ENCODE measurements around the gene SCN5A. TPM values are rescaled to one million over a fixed set of nuclear protein-coding genes. Genes with fewer than 3 reads are reported as not detected.

The SCN5A gene
- total RNA-seq, 1 experiment from 2014 or later, result 11.5 TPM

- no peak for TF ChIP-seq TCF7L2 (IDR thresholded peaks at IDR 0.05; ENCODE audit: borderline replicate concordance, extremely low read depth, insufficient read depth, insufficient read length)
- TF ChIP-seq MAX (IDR thresholded peaks at IDR 0.05), result no peak
- TF ChIP-seq CEBPB (IDR thresholded peaks at IDR 0.05; ENCODE audit: low read depth), result no peak
Measured at GRCh38 chr3:38645601-38646000, 3.9 kb downstream of the SCN5A start (continued).

- RAD21 ChIA-PET (ENCODE audit: low non-redundant PET in 1 of 2, low total read pairs in 2 of 2, uncharacterized antibody in 2 of 2, unreplicated experiment in 2 of 2), result no interaction called here
- Histone ChIP-seq H3K9me2 (ENCODE audit: insufficient read depth) (no peaks in the 10 kb centered on the region), H3K27ac (ENCODE audit: low read depth, low read length) (no peak overlapping the region), H2AFZ (ENCODE audit: low read depth, low read length, poor library complexity, severe bottlenecking) (no peak overlapping the region), H3K36me3 (ENCODE audit: control insufficient read depth in 1 of 2, insufficient read depth in 2 of 2, low read length in 2 of 2) (no peaks in the 10 kb centered on the region), H4K20me1 (ENCODE audit: insufficient read depth) (no peaks in the 10 kb centered on the region), H3K9ac (ENCODE audit: low read length) (no peak overlapping the region), H3K27me3 (ENCODE audit: insufficient read depth, low read length) (no peaks in the 10 kb centered on the region), H3K4me2 (ENCODE audit: low read length) (no peak overlapping the region), H3K4me1 (ENCODE audit: control insufficient read depth in 1 of 2, insufficient read depth in 2 of 2, low read length in 2 of 2) (peaks cover 9 to 19% of the 10 kb centered on the region in 2 experiments), H3K9me3 (ENCODE audit: control insufficient read depth in 1 of 2, insufficient read depth in 1 of 2, low read depth in 1 of 2, low read length in 2 of 2) (no peaks in the 10 kb centered on the region), H3K79me2 (ENCODE audit: insufficient read depth, low read length) (no peaks in the 10 kb centered on the region), H3K4me3 (replicated peaks in 1 of 2; ENCODE audit: low read depth in 1 of 2, low read length in 2 of 2) (no peak overlapping the region)
- DNase-seq (ENCODE audit: low read depth, low spot score), result no peak
- CTCF ChIA-PET, result interaction anchor here (1.2 kb wide), 1 partner anchor 643 kb away, joined by 3 read pairs; no protein-coding TSS in a partner anchor
- TF ChIP-seq RAD21 (IDR thresholded peaks at IDR 0.05; ENCODE audit: low read depth), result no peak
- no peak for TF ChIP-seq ELF1 (IDR thresholded peaks at IDR 0.05; ENCODE audit: borderline replicate concordance, low read depth)
- TF ChIP-seq SIN3A (IDR thresholded peaks at IDR 0.05; ENCODE audit: low read depth), result no peak
- BruUV-seq (replicated peaks), result no TSS peak
- no peak for ATAC-seq
- POLR2A ChIA-PET, result no interaction called here
- intact Hi-C loops (cut with micrococcal nuclease), result loop anchor here (5.0 kb wide), 1 partner anchor 357 kb away; no protein-coding TSS in a partner anchor
Measured at GRCh38 chr3:38645076-38645475, 4.4 kb downstream of the SCN5A start.

- H3K36me3 ChIP-seq (ENCODE audit: control insufficient read depth in 1 of 2, insufficient read depth in 2 of 2, low read length in 2 of 2), result no peaks in the 10 kb centered on the region
- no peaks in the 10 kb centered on the region for H3K9me2 ChIP-seq (ENCODE audit: insufficient read depth)
- no peaks in the 10 kb centered on the region for H3K9me3 ChIP-seq (ENCODE audit: control insufficient read depth in 1 of 2, insufficient read depth in 1 of 2, low read depth in 1 of 2, low read length in 2 of 2)
- H4K20me1 ChIP-seq (ENCODE audit: insufficient read depth), result no peaks in the 10 kb centered on the region
- DNase-seq (ENCODE audit: low read depth, low spot score), result no peak
- CTCF ChIA-PET, result interaction anchor here (1.2 kb wide), 1 partner anchor 643 kb away, joined by 3 read pairs; no protein-coding TSS in a partner anchor
- POLR2A ChIA-PET, result no interaction called here
- no peak overlapping the region for H3K4me3 ChIP-seq (replicated peaks in 1 of 2; ENCODE audit: low read depth in 1 of 2, low read length in 2 of 2)
- H3K4me2 ChIP-seq (ENCODE audit: low read length), result no peak overlapping the region
- H3K4me1 ChIP-seq (ENCODE audit: control insufficient read depth in 1 of 2, insufficient read depth in 2 of 2, low read length in 2 of 2), result peaks cover 6 to 14% of the 10 kb centered on the region in 2 experiments; a peak in 3 of 4 replicates
- no peak overlapping the region for H3K9ac ChIP-seq (ENCODE audit: low read length)
- TF ChIP-seq CTCF (IDR thresholded peaks at IDR 0.05 in 2 of 3, conservative IDR thresholded peaks at IDR 0.05 in 1 of 3; ENCODE audit: borderline replicate concordance in 1 of 3, insufficient read depth in 1 of 3, low read depth in 2 of 3, low read length in 2 of 3) (no peak), EZH2 (IDR thresholded peaks at IDR 0.05) (no peak), SRF (IDR thresholded peaks at IDR 0.05; ENCODE audit: low read depth) (no peak), ZFX (IDR thresholded peaks at IDR 0.05) (no peak), YY1 (IDR thresholded peaks at IDR 0.05; ENCODE audit: extremely low read depth, insufficient replicate concordance, low read depth, low read length) (no peak)
- H2AFZ ChIP-seq (ENCODE audit: low read depth, low read length, poor library complexity, severe bottlenecking), result no peak overlapping the region
- ATAC-seq, result no peak
- no TSS peak for BruUV-seq (replicated peaks)
- RAD21 ChIA-PET (ENCODE audit: low non-redundant PET in 1 of 2, low total read pairs in 2 of 2, uncharacterized antibody in 2 of 2, unreplicated experiment in 2 of 2), result no interaction called here
- intact Hi-C loops (cut with micrococcal nuclease), result loop anchor here (5.0 kb wide), 1 partner anchor 358 kb away; no protein-coding TSS in a partner anchor
- no peaks in the 10 kb centered on the region for H3K79me2 ChIP-seq (ENCODE audit: insufficient read depth, low read length)
- H3K27me3 ChIP-seq (ENCODE audit: insufficient read depth, low read length), result no peaks in the 10 kb centered on the region
- H3K27ac ChIP-seq (ENCODE audit: low read depth, low read length), result no peak overlapping the region
Measured at GRCh38 chr3:38644662-38645053, 4.8 kb downstream of the SCN5A start.
